ENCODE measurements around the gene OCA2. TPM values are rescaled to one million over a fixed set of nuclear protein-coding genes. Genes with fewer than 3 reads are reported as not detected.
"Not testable (repeated sequence)": the region's sequence is repeated elsewhere in the genome, so short reads cannot be mapped to it uniquely, and the experiment has no call there.

OCA2 gene
- total RNA-seq, 2 donors from 2014 or later: 0.31 TPM; not detected in 1

- no peak overlapping the region for H3K27ac ChIP-seq
- H3K9me3 ChIP-seq: peaks cover 5 to 17% of the 10 kb centered on the region in 2 donors
- H3K27me3 ChIP-seq: no peaks in the 10 kb centered on the region
- H3K4me3 ChIP-seq: no peak overlapping the region
- no peak for TF ChIP-seq CTCF (IDR thresholded peaks at IDR 0.05)
- no peaks in the 10 kb centered on the region for H3K36me3 ChIP-seq
- H3K4me1 ChIP-seq: no peaks in the 10 kb centered on the region
- no peak for DNase-seq (ENCODE audit: low spot score)
These were observed 368.2 kb downstream of the OCA2 start for GRCh38 chr15:27730868-27731267.

- DNase-seq (ENCODE audit: low spot score): no peak
- H3K27ac ChIP-seq: no peak overlapping the region
- no peaks in the 10 kb centered on the region for H3K36me3 ChIP-seq
- no peaks in the 10 kb centered on the region for H3K4me1 ChIP-seq
- no peak for TF ChIP-seq CTCF (IDR thresholded peaks at IDR 0.05)
- H3K9me3 ChIP-seq: no peaks in the 10 kb centered on the region
- H3K4me3 ChIP-seq: no peak overlapping the region
- no peaks in the 10 kb centered on the region for H3K27me3 ChIP-seq
These were observed 373.4 kb downstream of the OCA2 start for GRCh38 chr15:27725731-27726130.

DNA sequence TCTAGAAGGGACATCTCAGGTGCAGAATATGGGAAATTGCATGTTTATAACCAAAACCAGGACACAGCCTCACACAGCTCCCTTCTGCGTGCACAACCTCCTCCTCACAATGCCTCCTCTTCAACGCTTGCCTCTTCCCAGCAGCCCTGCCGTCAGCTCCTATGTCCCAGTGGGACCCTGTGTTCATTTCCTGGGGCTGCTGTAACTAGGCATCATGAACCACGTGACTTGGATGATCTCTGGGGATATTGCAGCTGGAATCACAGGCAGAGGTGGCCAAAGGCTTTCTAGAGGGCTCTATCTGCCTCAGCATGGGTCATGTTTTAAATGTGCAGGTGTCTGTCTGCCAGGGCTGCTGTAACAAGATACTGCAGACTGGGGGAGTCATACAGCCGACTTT lies 375.3 kb downstream of the OCA2 start:
- Histone ChIP-seq H3K4me3 (no peak overlapping the region), H3K4me1 (no peaks in the 10 kb centered on the region), H3K36me3 (no peaks in the 10 kb centered on the region), H3K27me3 (no peaks in the 10 kb centered on the region), H3K9me3 (no peaks in the 10 kb centered on the region), H3K27ac (no peak overlapping the region)
- TF ChIP-seq CTCF (IDR thresholded peaks at IDR 0.05): no peak
- DNase-seq (ENCODE audit: low spot score): no peak

DNA sequence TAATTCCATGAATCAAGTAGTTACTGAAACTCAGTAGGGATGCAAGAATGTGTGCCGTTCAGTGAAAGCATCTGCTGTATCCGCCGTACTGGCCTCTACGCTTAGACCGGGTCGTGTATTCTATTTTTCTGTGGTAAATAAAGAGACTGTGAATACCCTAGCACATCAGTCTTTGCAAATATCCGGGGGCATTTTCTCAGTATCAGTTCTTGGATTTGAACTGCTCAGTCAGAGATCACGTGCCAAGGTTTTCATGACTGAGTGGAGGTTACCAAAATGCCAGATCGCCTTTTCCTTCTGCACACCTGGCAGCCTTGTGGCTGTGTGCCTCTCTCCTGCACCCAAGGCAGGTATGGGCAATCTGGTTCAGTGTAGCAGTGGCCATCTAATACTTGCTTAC lies 377.0 kb downstream of the OCA2 start:
- H3K36me3 ChIP-seq: no peaks in the 10 kb centered on the region
- no peaks in the 10 kb centered on the region for H3K27me3 ChIP-seq
- TF ChIP-seq CTCF (IDR thresholded peaks at IDR 0.05): no peak
- DNase-seq (ENCODE audit: low spot score): no peak
- H3K9me3 ChIP-seq: peaks cover 0 to 6% of the 10 kb centered on the region in 2 donors
- H3K27ac ChIP-seq: no peak overlapping the region
- H3K4me3 ChIP-seq: no peak overlapping the region
- no peaks in the 10 kb centered on the region for H3K4me1 ChIP-seq

DNA sequence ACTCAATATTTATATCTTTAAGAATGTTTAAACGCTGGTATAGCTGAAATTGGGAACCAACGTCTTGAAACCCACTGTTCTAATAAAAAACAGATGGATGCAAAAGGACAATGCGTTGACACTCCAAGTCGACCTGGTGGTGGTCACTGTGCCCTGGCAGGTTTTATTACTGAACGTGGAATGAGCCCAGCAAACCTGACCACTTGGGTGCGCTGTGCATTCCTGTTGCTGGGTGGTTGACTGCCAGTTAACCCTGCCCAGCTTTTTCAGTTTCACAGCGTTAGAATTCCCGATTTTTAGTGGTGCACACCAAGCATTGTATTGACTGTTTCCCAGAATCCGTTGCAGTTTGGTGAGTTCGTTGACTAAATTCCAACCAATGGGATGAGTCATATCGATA lies 384.4 kb downstream of the OCA2 start:
- no peaks in the 10 kb centered on the region for H3K36me3 ChIP-seq
- no peak for DNase-seq (ENCODE audit: low spot score)
- no peak overlapping the region for H3K4me3 ChIP-seq
- no peaks in the 10 kb centered on the region for H3K4me1 ChIP-seq
- peaks cover 0 to 19% of the 10 kb centered on the region in 2 donors for H3K9me3 ChIP-seq
- no peak for TF ChIP-seq CTCF (IDR thresholded peaks at IDR 0.05)
- no peak overlapping the region for H3K27ac ChIP-seq
- H3K27me3 ChIP-seq: no peaks in the 10 kb centered on the region

DNA sequence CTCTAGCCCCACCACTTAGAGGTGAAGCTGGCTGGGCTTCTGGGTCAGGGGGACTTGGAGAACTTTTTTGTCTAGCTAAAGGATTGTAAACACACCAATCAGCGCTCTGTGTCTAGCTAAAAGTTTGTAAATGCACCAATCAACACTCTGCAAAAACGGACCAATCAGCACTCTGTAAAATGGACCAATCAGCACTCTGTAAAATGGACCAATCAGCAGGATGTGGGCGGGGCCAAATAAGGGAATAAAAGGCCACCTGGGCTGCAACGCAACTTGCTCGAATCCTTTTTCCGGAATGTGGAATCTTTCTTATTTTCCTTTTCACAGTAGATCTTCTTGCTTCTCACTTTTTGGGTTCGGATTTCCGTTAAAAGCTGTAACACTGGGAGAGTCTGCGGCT lies 385.3 kb downstream of the OCA2 start:
- H3K27me3 ChIP-seq, H3K4me3 ChIP-seq: not testable (repeated sequence)

More for the DNA sequence above, 385.3 kb downstream of the OCA2 start:
- H3K27ac ChIP-seq; H3K36me3 ChIP-seq; DNase-seq (ENCODE audit: low spot score); H3K4me1 ChIP-seq: not testable (repeated sequence)
- H3K9me3 ChIP-seq: peaks cover 0 to 28% of the 10 kb centered on the region in 2 donors

Data from right atrium auricular region (tissue), 2 donors.